Heart left ventricle (tissue), 13 donors: ENCODE data around the gene PRCC.

Experiments
- CTCF ChIP-seq, 12 donors: fragments of 200-600 bp; sonication (generic) in 4 of 12; IDR thresholded peaks; one replicate each; pipeline versions ENCODE4 v1.5.0 to v1.8.0; 2018 to 2022; ENCODE audit warnings: antibody characterized with exemption in 12 of 12, mild to moderate bottlenecking in 5 of 12
- POLR2A ChIP-seq, 2 donors: fragments of 450-650 bp; IDR thresholded peaks; one replicate each; pipeline ENCODE4 v1.6.1; 2017; ENCODE audit warnings: antibody characterized with exemption in 2 of 2, mild to moderate bottlenecking in 2 of 2, moderate library complexity in 2 of 2
- donor health status: ischemic (EF 13 %, LVEDD 7.1; RV severe dilation, severe dysfunction).
- donor health status: DM: no; HTN: yes; CAD: no.
- donor health status: DM: no; HTN: no; CAD: no.
- donor health status: ischemic (EF 25% LVEDD 6.9; RV normal size, moderate dysfunction).
- donor health status: ischemic (EF 25% LVEDD 5.7; RV mildly dilated, moderate dysfunction).
- donor health status: ischemic (EF 35%, LVEDD 5.7; RV mildly dilated, moderate dysfunction).
- donor health status: nonischemic (EF 11% LVEDD 7.7; RV severe dilation, severe dysfunction).
- donor health status: DM: yes; HTN: yes; CAD: no.
- donor health status: PGD.
- donor health status: ischemic (EF 29% LVEDD 5.4; RV normal size, mild dysfunction).
- donor health status: nonischemic (EF 23%, LVEDD 6.1; RV moderate dilation, normal function).

GRCh38 chr1:156805766-156806511 is 38.6 kb downstream of the PRCC start:
- TF ChIP-seq CTCF (IDR thresholded peaks at IDR 0.05), result no peak
- no peak for TF ChIP-seq POLR2A (IDR thresholded peaks at IDR 0.05)
